Activated CD4-positive, alpha-beta T cell treated with anti-CD3 and anti-CD28 coated beads for 24 hours (primary cell): Measurements from ENCODE around the gene NSMCE3.
"Not testable (repeated sequence)": the region's sequence is repeated elsewhere in the genome, so short reads cannot be mapped to it uniquely, and the experiment has no call there.

Experiments used
- DNase-seq, 2 donors: peaks; one replicate each; pipeline ENCODE4 v3.0.0-alpha.2; 2020; ENCODE audit warnings: low read depth in 2 of 2

NSMCE3 gene

DNA sequence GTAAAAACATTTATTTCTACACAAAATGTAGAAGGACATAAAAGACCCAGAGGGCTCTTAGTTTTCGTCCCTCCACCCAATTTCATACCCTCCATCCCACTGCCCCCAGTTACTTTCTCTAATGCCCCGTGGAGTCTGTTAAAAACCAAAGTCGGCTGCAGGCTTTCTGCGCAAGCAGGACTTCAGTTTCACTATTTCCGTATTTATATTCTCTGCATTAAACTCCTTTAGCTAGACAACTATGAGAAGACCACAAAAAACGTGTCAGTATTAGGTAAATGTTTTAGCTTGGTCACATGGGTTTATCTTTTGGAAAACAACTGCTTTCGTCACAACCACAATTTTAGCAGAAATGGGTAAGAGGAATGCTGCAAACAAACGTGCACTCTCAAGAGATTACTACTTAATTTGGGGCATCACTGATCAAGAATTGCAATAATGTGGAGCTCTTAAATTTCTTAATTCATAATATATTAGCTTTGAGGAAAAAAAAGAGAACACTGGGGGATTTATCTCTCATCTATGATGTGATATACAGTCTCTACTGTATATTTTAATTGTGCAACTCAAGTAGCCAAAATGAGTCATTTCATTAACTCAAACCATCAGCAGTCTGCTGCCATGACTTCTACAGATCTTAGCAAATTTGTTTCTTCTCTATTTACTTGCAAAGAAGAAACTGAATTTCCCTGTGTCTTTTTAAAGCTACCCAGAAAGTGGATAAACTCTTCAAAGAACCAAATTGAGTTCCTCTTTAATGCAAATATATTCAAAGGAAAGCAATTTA, 740 bp upstream of the NSMCE3 start:
- DNase-seq: no peak

DNA sequence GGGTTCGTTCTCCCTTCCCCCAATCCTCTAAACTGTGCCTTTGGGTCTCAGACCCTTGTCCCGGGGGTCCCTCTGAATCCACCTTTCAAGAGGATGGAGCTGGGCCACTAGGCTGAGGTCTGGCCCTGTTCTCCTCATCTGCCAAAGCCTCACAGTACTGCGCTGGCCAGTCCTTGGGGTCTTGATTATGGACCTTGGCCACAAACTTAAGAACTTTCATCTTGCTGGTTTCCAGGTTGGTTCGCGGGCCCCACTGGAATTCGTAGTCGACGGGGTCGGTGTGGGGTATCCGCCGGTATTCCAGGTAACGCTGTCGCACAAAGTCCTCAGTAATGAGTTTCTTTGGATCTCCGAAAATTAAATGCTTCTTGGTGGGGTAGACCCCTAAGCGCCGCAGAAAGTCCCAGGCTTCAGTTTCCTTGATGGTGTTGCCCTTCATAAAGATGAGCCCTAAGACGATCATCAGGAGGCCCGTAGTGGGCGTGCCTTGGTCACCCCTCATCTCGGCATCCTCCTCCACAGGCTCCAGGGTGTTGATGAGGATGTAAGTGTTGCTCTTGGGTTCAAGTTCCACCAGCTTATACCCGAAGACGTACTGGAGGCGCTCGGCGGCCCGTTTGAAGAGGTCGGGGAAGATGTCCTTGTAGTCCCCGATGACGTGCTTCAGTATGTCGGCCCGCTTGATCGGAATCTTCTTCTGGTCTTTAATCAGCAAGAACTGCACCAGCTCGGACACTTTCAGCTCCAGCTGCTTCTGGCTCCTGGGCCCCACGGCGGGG, 727 bp downstream of the NSMCE3 start:
- peak; percentile 19 to 21 for DNase-seq

- DNase-seq: no peak
These were observed 3.5 kb downstream of the NSMCE3 start for GRCh38 chr15:29266052-29266582.

DNA sequence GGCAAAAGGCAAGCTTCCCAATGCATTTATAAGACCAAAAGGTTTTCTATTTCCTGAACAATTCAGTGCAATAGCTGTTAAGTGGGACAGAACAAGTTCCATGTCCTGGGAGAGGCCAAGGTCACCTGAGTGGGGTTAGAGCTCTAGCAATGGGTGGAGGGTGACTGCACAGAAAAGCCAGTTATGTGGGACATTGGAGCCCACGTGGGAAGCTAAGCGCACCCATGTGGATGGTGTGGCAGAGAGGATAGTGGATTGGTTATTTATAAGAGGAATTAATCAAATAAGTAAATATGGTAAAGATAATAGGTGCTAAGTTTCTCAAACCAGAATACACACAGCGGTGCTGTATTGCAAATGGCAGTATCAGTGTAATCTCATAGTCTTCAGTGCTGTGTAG, 6.3 kb downstream of the NSMCE3 start:
- no peak for DNase-seq

- DNase-seq: no peak
These were observed 6.9 kb downstream of the NSMCE3 start for GRCh38 chr15:29262738-29263137.

DNA sequence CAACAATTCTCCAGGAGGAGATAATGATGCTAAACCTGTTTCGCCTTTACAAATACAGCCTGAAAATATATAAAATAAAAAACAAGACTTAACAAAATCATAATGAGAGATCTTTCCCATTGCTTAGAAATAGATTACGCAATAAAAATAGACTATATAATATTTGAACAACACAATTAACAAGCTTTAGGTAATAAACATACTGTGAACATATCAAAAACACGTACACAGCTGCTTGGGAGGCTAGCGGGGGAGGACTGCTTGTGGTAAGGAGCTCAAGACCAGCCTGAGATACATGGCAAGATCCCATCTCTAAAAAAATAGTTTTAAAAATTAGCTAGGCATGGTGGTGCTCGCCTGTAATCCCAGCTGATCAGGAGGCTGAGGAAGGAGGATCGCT, 8.7 kb downstream of the NSMCE3 start:
- DNase-seq: no peak

DNA sequence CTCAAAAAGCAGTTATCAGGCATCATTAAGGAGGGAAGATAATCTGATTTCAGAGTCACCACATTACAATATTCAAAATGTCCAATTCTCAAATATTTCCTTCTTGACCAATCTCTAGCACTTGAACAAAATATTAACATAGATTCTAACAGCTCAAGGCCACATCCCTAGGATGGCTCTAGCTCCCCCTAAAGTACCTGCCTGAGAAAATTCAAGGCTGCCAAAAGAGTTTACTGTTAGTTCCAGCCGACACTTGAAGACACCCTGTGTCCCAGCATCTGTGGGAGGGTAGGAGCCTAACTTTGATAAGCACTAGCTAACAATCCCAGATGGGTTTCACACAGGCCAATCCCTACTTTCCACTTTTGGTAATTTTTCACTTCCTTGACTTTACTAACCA, 10.4 kb downstream of the NSMCE3 start:
- DNase-seq: no peak

GRCh38 chr15:29252234-29252633, 17.4 kb downstream of the NSMCE3 start:
- no peak for DNase-seq

- no peak for DNase-seq
These were observed 25.1 kb downstream of the NSMCE3 start for GRCh38 chr15:29244544-29244943.

DNA sequence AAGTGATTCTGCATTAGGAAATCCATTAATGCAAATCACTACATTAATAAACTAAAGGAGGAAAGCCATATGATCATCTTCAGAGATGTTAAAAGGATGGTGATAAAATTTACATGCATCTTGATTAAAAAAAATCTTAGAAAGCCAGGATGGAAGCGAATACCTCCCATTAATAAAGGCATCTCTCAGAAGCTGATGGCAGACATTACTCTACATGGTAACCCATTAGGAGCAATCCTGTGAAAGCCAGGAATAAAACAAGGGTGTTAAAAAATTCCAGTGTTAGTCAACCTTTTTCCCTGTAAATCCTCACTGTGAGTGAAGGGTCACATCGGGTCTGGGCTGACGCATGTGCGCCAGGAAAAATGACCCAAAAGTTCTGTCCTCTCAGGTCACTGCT, 25.5 kb downstream of the NSMCE3 start:
- no peak for DNase-seq

GRCh38 chr15:29242456-29243242, 27.0 kb downstream of the NSMCE3 start:
- no peak for DNase-seq

GRCh38 chr15:29241207-29241606, 28.4 kb downstream of the NSMCE3 start:
- DNase-seq: no peak

DNA sequence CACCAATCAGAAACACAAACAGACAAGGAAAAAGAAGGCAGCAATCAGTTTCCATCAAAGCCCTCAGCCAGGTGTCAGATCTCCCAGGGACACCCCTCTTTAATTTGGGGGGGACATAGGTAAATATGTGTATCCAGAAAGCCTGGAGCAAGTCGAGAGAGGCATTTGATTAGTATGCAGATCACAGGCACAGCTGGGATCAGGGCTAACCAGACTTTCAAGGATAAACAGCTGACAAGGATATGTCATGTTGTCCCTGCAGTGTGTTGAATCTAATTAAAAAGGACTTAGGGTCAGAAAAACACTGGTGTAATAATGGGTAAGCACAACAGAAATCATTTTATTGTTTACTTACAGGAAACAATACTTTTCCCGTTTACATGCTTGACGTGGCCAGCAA, 30.2 kb downstream of the NSMCE3 start:
- no peak for DNase-seq

DNA sequence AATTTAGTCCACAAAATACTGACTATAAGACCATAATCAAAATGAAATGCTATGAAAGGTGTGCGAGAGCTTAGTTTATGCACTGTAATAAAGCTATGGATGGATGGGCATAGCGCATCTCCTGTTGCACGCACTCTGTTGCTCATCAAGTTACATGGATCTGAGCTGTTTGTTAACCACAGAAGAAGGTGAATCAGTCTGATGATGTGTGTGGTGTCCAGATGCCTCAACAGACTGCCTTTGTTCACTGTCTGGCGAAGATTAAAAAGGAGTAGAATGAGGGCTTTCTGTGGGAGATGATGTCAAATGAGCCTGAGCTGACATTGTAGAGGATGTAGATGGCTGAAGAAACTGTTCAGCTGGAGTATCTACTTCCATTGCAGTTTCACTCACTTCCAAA, 36.1 kb downstream of the NSMCE3 start:
- DNase-seq: no peak

GRCh38 chr15:29226436-29227208, 43.0 kb downstream of the NSMCE3 start:
- DNase-seq: no peak

- DNase-seq: no peak
These were observed 43.9 kb downstream of the NSMCE3 start for GRCh38 chr15:29225534-29226234.

- not testable (repeated sequence) for DNase-seq
These were observed 44.6 kb downstream of the NSMCE3 start for GRCh38 chr15:29224987-29225363.

DNA sequence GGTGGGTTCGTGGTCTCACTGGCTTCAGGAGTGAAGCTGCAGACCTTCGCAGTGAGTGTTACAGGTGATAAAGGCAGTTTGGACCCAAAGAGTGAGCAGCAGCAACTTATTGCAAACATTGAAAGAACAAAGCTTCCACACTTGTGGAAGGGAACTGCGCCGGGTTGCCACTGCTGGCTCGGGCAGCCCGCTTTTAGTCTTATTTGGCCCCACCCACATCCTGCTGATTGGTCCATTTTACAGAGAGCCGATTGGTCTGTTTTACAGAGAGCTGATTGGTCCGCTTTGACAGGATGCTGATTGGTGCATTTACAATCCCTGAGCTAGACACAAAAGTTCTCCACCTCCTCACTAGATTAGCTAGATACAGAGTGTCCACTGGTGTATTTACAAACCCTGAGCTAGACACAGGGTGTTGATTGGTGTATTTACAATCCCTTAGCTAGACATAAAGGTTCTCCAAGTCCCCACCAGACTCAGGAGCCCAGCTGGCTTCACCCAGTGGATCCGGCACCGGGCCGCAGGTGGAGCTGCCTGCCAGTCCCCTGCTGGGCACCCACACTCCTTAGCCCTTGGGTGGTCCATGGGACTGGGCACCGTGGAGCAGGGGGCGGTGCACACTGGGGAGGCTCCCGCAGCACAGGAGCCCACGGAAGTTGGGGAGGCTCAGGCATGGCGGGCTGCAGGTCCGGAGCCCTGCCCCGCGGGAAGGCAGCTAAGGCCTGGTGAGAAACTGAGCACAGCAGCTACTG, 45.2 kb downstream of the NSMCE3 start:
- DNase-seq: not testable (repeated sequence)

DNA sequence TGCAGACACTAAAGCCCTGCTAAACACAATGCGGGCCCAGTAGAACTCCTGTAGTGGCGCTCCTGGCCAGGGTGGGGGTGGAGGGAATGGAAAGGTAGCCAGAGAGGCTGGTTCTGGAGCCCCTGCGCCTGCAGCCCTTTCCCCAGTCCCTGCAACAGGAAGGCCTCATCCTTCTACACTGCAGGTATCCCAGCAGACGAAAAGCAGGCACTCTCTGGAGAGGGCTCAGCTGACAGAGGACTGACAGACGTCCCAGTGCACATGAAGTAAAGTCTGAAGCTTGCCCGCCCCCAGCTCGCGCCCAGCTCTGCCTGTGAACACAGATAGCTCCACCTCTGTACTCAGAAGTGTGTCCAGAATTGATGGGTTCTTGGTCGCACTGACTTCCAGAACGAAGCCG, 46.0 kb downstream of the NSMCE3 start:
- DNase-seq: no peak
